K562 (cell line): Measurements from ENCODE around the gene ADSS1. TPM values are rescaled to one million over a fixed set of nuclear protein-coding genes. Genes with fewer than 3 reads are reported as not detected.

Experiments
- AFF4 ChIP-seq: sonication (generic); formaldehyde crosslinking; IDR thresholded peaks from 2 replicates; pipeline ENCODE4 v1.8.0; 2023; ENCODE audit warnings: mild to moderate bottlenecking, missing genetic modification reagents
- CBX3 ChIP-seq, 2 experiments: IDR thresholded peaks; 1 replicate in 1 of 2; 2 replicates in 1 of 2; pipeline ENCODE4 v1.6.1; 2012; ENCODE audit warnings: inconsistent platforms in 2 of 2, low read length in 2 of 2, borderline replicate concordance in 1 of 2, control low read depth in 1 of 2
- ELF1 ChIP-seq: fragments of 200-800 bp; sonication (Bioruptor generic); IDR thresholded peaks from 2 replicates; pipeline ENCODE4 v1.6.1; 2016; ENCODE audit warnings: missing genetic modification characterization, missing compliant biosample characterization
- GABPA ChIP-seq: fragments of 200-800 bp; sonication (Bioruptor generic); conservative IDR thresholded peaks from 2 replicates; pipeline ENCODE4 v1.6.1; 2016; ENCODE audit warnings: low read depth, missing genetic modification characterization, missing compliant biosample characterization
- GATAD2B ChIP-seq: fragments of 450-650 bp; IDR thresholded peaks from 2 replicates; pipeline ENCODE4 v1.6.1; 2017; ENCODE audit warnings: mild to moderate bottlenecking, borderline replicate concordance
- HDAC8 ChIP-seq: fragments of 450-650 bp; IDR thresholded peaks from 2 replicates; pipeline ENCODE4 v1.6.1; 2016; ENCODE audit warnings: mild to moderate bottlenecking, missing genetic modification characterization, moderate library complexity, missing compliant biosample characterization
- HDGF ChIP-seq: fragments of 450-650 bp; IDR thresholded peaks from 2 replicates; pipeline ENCODE4 v1.6.1; 2016
- MAZ ChIP-seq, 2 experiments: fragments of 450-650 bp in 1 of 2; sonication (generic) in 1 of 2; formaldehyde crosslinking; IDR thresholded peaks in 1 of 2; conservative IDR thresholded peaks in 1 of 2; 2 replicates each; pipeline versions ENCODE4 v1.4.0 to v1.5.0; 2020; ENCODE audit warnings: mild to moderate bottlenecking in 1 of 2, missing genetic modification reagents in 1 of 2
- NR2C2 ChIP-seq, 2 experiments: fragments of 200-800 bp in 1 of 2; sonication (Bioruptor generic) in 1 of 2; sonication (generic) in 1 of 2; formaldehyde crosslinking in 1 of 2; IDR thresholded peaks; 2 replicates each; pipeline versions ENCODE4 v1.6.1 to v1.8.0; 2016 to 2022; ENCODE audit warnings: mild to moderate bottlenecking in 1 of 2, missing compliant biosample characterization in 1 of 2, missing genetic modification characterization in 1 of 2, missing genetic modification reagents in 1 of 2
- POLR2G ChIP-seq: fragments of 200-400 bp; formaldehyde crosslinking; IDR thresholded peaks from 2 replicates; pipeline ENCODE4 v1.6.1; 2017; ENCODE audit warnings: low read depth, mild to moderate bottlenecking, antibody characterized with exemption, low read length, moderate library complexity
- ZKSCAN1 ChIP-seq: fragments of 150-350 bp; IDR thresholded peaks from 2 replicates; pipeline ENCODE4 v1.6.1; 2016; ENCODE audit warnings: low read depth, low read length
- polyA plus RNA-seq, 8 experiments: library from polyadenylated mRNA; depleted of rRNA in 4 of 8; stranded (reverse) in 5 of 8; unstranded in 3 of 8; fragments of >200 nt; fragmentation: Nextera tagmentation in 2 of 8; fragmentation: Illumina TruSeq in 1 of 8; extraction: Ambion mirVana in 2 of 8; extraction: Trizol in 1 of 8; gene quantifications; 2 replicates each; pipeline versions ENCODE4 v1.2.1 to v1.2.3, GENCODE V29; 2011 to 2014; ENCODE audit warnings: inconsistent platforms in 1 of 8, missing spikeins in 1 of 8
- total RNA-seq, 7 experiments: library from RNA; depleted of rRNA in 6 of 7; stranded (reverse); fragments of >200 nt in 6 of 7; fragmentation: Illumina TruSeq in 2 of 7; extraction: Trizol in 2 of 7; gene quantifications; 2 replicates each; pipeline versions ENCODE4 v1.2.1 to v1.2.3, GENCODE V29; 2011 to 2021; ENCODE audit warnings: low replicate concordance in 1 of 7

Gene ADSS1
- total and polyA plus RNA-seq, 9 of the 15 experiments (the other 6 are each of a cell fraction or from before 2014, with no cell fraction given) = 0.53 to 5.9 (median 3.9) TPM

- TF ChIP-seq ELF1 (tag) (0 out of 2 replicates have a peak, but pooled peaks have one; percentile 24), HDGF (no peak), MAZ (CRISPR knock-in tag; conservative IDR thresholded peaks at IDR 0.05 in 1 of 2, IDR thresholded peaks at IDR 0.05 in 1 of 2) (no peak), HDAC8 (tag) (no peak), NR2C2 (CRISPR knock-in tag; IDR thresholded peaks at IDR 0.05) (no peak), NR2C2 (tag; IDR thresholded peaks at IDR 0.05) (no peak), GABPA (tag) (no peak; the same call in 1 of the 2 replicates), POLR2G (peak; percentile 25; the same call in 1 of the 2 replicates), CBX3 (IDR thresholded peaks at IDR 0.05; ENCODE audit: borderline replicate concordance in 1 of 2, low read length in 2 of 2) (no peak), AFF4 (CRISPR knock-in tag) (no peak), ZKSCAN1 (no peak), GATAD2B (peak; percentile 62; the same call in 1 of the 2 replicates)
Measured at GRCh38 chr14:104794993-104795780, 71.2 kb downstream of the ADSS1 start, which contains the start of gene AKT1 (continued).
